Upper lobe of right lung (tissue), 1 donor: ENCODE results near the gene CMPK2. TPM values are rescaled to one million over a fixed set of nuclear protein-coding genes. Genes with fewer than 3 reads are reported as not detected.

Experiments used
- ATAC-seq: fragments of 200-7000 bp; cut with Tn5 transposase; one replicate; pipeline ENCODE4 v1.9.1; 2020; ENCODE audit warnings: mild to moderate bottlenecking, moderate library complexity
- DNase-seq: peaks from one replicate; pipeline ENCODE4 v3.0.0-alpha.2; 2020
- H3K27ac ChIP-seq: fragments of 200-600 bp; one replicate; pipeline ENCODE4 v1.8.0; 2022
- H3K27me3 ChIP-seq: fragments of 200-600 bp; one replicate; pipeline ENCODE4 v1.8.0; 2022; ENCODE audit warnings: mild to moderate bottlenecking
- H3K36me3 ChIP-seq: fragments of 200-600 bp; one replicate; pipeline ENCODE4 v1.8.0; 2022
- H3K4me1 ChIP-seq: fragments of 200-600 bp; one replicate; pipeline ENCODE4 v1.8.0; 2022
- H3K4me3 ChIP-seq: fragments of 200-600 bp; one replicate; pipeline ENCODE4 v1.8.0; 2022; ENCODE audit warnings: mild to moderate bottlenecking
- H3K9me3 ChIP-seq: fragments of 200-600 bp; one replicate; pipeline ENCODE4 v1.8.0; 2022
- intact Hi-C: fragments of 100-400 bp; cut with DNase I; formaldehyde crosslinking; loops from one replicate; pipeline ENCODE4 v1.11.0; 2022
- total RNA-seq: library from RNA; stranded (reverse); fragmentation: NEBNext Ultra II Directional; extraction: Animal tissue kit (Norgen Biotek cat#: 25700); gene quantifications from one replicate; pipeline ENCODE4 v1.2.1, GENCODE V29; 2021
- TF ChIP-seq, protein P1 (sequence below): fragments of 200-600 bp; IDR thresholded peaks from one replicate; pipeline ENCODE4 v1.8.0; 2022; ENCODE audit warnings: antibody characterized with exemption
- donor health status: DM: no; HTN: yes; CAD: no; lungs with severe emphysema.

The CMPK2 gene
- total RNA-seq, 1 donor from 2014 or later = 23.2 TPM

DNA sequence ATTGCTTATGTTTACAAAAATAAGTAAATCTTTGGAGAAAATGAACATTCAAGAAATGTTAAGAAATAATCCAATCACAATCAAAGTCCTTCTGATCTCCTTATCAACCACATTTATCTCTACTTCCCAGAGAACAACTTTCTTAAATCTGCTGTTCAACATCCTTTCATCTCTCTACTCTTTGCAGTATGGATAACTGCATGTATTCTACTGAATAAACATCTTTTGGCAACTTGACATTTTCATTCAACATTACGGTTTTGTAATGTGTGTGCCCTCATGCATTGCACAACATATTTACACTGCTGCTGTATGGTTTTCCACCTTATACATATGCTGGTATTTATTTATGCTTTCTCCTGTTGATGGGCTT, 9.2 kb downstream of the CMPK2 start:
- DNase-seq = no peak
- Histone ChIP-seq H3K27ac (no peak overlapping the region), H3K4me1 (no peaks in the 10 kb centered on the region)

DNA sequence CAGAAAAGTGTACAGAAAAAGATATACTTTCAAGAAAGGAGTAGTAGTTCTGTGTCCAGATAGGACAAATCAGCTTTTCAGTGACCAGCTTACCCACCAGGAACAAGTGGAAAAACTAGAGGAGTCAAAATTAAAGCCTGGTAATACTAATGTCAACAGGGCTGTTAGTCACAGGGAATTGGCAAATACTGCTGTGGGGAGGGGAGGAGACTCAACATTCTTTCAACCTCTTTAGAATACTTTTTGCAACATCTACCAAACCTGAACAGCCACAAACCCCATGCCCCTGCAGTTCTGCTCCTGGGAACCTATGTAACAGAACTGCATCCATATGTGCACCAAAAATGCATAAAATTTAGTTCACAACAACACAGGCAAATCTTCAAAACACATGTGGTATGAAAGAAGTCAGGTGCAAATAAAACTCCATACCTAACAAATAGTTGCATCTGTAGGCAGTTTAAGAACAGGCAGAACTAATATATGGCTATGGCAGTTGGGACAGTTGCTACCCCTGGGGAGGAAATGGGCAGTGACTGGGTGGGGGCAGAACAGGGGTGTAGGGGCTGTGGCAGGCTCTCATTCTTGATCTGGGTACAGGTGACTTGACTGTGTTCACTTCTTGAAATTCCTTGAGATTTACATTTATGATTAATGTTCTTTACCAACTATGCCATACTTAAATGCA, 9.7 kb downstream of the CMPK2 start:
- DNase-seq = no peak
- H3K4me1 ChIP-seq = no peaks in the 10 kb centered on the region
- H3K4me3 ChIP-seq = no peak overlapping the region
- peak; percentile 93 for ATAC-seq
- peaks cover 4% of the 10 kb centered on the region for H3K9me3 ChIP-seq
- H3K27ac ChIP-seq = no peak overlapping the region
- intact Hi-C loops = no loop called here
- H3K36me3 ChIP-seq = peaks cover 13% of the 10 kb centered on the region
- TF ChIP-seq, protein P1, sequence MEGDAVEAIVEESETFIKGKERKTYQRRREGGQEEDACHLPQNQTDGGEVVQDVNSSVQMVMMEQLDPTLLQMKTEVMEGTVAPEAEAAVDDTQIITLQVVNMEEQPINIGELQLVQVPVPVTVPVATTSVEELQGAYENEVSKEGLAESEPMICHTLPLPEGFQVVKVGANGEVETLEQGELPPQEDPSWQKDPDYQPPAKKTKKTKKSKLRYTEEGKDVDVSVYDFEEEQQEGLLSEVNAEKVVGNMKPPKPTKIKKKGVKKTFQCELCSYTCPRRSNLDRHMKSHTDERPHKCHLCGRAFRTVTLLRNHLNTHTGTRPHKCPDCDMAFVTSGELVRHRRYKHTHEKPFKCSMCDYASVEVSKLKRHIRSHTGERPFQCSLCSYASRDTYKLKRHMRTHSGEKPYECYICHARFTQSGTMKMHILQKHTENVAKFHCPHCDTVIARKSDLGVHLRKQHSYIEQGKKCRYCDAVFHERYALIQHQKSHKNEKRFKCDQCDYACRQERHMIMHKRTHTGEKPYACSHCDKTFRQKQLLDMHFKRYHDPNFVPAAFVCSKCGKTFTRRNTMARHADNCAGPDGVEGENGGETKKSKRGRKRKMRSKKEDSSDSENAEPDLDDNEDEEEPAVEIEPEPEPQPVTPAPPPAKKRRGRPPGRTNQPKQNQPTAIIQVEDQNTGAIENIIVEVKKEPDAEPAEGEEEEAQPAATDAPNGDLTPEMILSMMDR = no peak
- H3K27me3 ChIP-seq = no peaks in the 10 kb centered on the region

More for the DNA sequence above, 9.2 kb downstream of the CMPK2 start:
- intact Hi-C loops = no loop called here
- peaks cover 8% of the 10 kb centered on the region for H3K36me3 ChIP-seq
- peaks cover 4% of the 10 kb centered on the region for H3K9me3 ChIP-seq
- H3K4me3 ChIP-seq = no peak overlapping the region
- no peaks in the 10 kb centered on the region for H3K27me3 ChIP-seq
- no peak for ATAC-seq
- TF ChIP-seq, protein P1 = no peak

DNA sequence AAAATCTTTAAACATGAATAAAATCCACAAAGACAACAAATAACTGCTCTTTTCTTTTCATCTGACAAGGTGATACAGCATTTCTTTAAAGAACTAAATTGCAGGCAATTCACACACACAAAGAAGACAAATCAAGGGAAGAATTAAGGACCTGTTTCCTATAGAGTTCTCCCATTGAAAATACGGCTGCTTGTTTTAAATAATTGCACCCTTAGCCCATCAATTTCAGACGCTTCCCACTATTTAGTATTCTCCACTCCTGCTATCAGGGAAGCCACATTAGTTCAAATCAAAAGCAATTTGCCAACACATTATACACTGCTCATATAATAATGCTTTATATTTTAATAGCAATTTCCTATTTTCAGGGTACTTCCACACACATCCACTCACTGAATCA, 11.3 kb downstream of the CMPK2 start:
- intact Hi-C loops = no loop called here
- no peaks in the 10 kb centered on the region for H3K27me3 ChIP-seq
- H3K9me3 ChIP-seq = peaks cover 12% of the 10 kb centered on the region
- ATAC-seq (no peak), DNase-seq (no peak)
- no peak overlapping the region for H3K27ac ChIP-seq
- peaks cover 21% of the 10 kb centered on the region for H3K36me3 ChIP-seq
- H3K4me1 ChIP-seq = no peaks in the 10 kb centered on the region
- H3K4me3 ChIP-seq = no peak overlapping the region
- TF ChIP-seq, protein P1 = no peak

DNA sequence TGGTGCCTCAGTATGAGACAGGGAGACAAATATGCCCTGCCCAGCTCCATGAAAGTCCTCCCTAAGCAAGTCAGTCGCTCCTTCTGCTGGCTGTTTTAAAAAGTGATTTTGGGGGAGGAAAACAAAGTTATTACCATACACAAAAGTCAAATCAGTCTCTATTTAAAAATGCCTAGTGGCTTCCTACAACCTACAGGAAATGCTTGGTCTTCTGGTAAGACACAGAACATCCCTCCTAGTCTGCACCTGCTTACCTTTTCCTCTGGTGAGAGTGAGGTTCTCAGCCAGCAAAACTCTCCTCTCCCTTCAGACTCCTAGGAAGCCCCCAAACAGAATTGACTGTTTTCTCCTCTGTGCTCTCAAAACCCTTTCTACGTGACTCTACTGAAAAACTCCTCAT, 13.5 kb downstream of the CMPK2 start:
- H3K27ac ChIP-seq = no peak overlapping the region
- peaks cover 17% of the 10 kb centered on the region for H3K9me3 ChIP-seq
- no peaks in the 10 kb centered on the region for H3K4me1 ChIP-seq
- DNase-seq (no peak), ATAC-seq (no peak)
- H3K4me3 ChIP-seq = no peak overlapping the region
- TF ChIP-seq, protein P1 = no peak
- H3K36me3 ChIP-seq = peaks cover 30% of the 10 kb centered on the region
- H3K27me3 ChIP-seq = no peaks in the 10 kb centered on the region
- intact Hi-C loops = no loop called here

DNA sequence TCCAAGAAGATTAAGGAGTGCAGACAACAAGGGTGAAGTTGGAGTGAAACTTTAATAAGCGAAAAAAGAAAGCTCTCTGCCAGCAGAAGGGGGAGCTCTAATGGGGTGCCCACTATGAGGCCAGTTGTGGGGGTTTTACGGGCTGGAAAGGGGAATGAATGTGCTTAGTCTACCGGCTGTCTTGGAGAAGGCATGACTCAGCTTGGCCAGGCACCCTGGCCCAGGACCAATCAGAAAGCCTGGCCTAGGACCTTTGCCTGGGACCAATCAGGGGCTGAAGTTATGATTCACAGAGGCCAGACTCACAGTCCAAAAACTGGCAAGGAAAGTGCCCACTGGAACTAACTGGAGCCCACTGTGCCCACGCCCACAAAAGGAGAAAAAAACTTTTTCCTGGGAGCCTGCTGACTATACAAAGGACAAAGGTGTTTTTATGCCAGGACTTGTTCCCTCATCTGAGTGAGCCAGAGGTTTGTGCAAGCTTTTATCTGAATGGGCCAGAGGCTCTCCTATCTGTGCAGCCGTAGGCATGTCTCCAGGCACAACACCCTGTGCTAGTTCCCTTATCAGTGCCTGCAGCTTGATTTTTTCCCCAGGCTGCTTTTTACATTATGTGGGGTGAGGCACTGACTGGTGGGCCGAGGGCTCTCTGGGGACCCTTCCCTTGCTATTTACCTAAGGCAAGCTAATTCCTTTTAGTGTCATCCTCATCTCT, 18.6 kb downstream of the CMPK2 start:
- H3K9me3 ChIP-seq = peaks cover 68% of the 10 kb centered on the region
- peaks cover 30% of the 10 kb centered on the region for H3K36me3 ChIP-seq

More for the DNA sequence above, 18.6 kb downstream of the CMPK2 start:
- no peak overlapping the region for H3K4me3 ChIP-seq
- no peak overlapping the region for H3K27ac ChIP-seq
- intact Hi-C loops = no loop called here
- TF ChIP-seq, protein P1 = no peak
- DNase-seq (no peak), ATAC-seq (no peak)
- H3K4me1 ChIP-seq = no peaks in the 10 kb centered on the region
- H3K27me3 ChIP-seq = no peaks in the 10 kb centered on the region
